Activated T-helper 1 cell treated with anti-CD3 and anti-CD28 coated beads, Interleukin-12 subunit alpha, Interleukin-12 subunit beta, Interleukin-2, Interleukin-4 antibody, amounts not matched to agents 30 ng/mL and 10 ng/mL and 1 ng/mL, durations not matched to agents 14 hours and 24 hours and 36 hours (primary cell): ENCODE data around the gene FPGS. TPM values are rescaled to one million over a fixed set of nuclear protein-coding genes. Genes with fewer than 3 reads are reported as not detected.
A peak's percentile ranks its signal among the peaks of the same experiment; 100 is the strongest.
"Not testable (repeated sequence)": the region's sequence is repeated elsewhere in the genome, so short reads cannot be mapped to it uniquely, and the experiment has no call there.

ENCODE experiments used
- DNase-seq: peaks from one replicate; pipeline ENCODE4 v3.0.0; 2021; ENCODE audit warnings: low spot score
- H3K27ac Mint-ChIP-seq: one replicate; pipeline ENCODE4 v1.8.0; 2021; ENCODE audit warnings: mild to moderate bottlenecking, mixed read lengths
- H3K27me3 Mint-ChIP-seq: one replicate; pipeline ENCODE4 v1.8.0; 2022; ENCODE audit warnings: mild to moderate bottlenecking, moderate library complexity, mixed read lengths; ENCODE audit not compliant: insufficient read depth
- H3K36me3 Mint-ChIP-seq: one replicate; pipeline ENCODE4 v1.8.0; 2021; ENCODE audit warnings: low read depth, mixed read lengths
- H3K4me1 Mint-ChIP-seq: one replicate; pipeline ENCODE4 v1.8.0; 2021; ENCODE audit warnings: low read depth, mixed read lengths
- H3K4me3 Mint-ChIP-seq: one replicate; pipeline ENCODE4 v1.8.0; 2021; ENCODE audit warnings: mild to moderate bottlenecking, moderate library complexity, mixed read lengths
- H3K9me3 Mint-ChIP-seq: one replicate; pipeline ENCODE4 v1.8.0; 2021; ENCODE audit warnings: mixed read lengths
- intact Hi-C: fragments of 100-400 bp; cut with micrococcal nuclease; formaldehyde crosslinking; loops from one replicate; pipeline ENCODE4 v1.15.1; 2024
- total RNA-seq: library from RNA; stranded (reverse); gene quantifications from 2 replicates; pipeline ENCODE4 v1.2.3, GENCODE V29; 2022

Gene FPGS
- total RNA-seq, 1 donor from 2014 or later: 130 TPM

- H3K4me1 Mint-ChIP-seq: peaks cover 5% of the 10 kb centered on the region
- no peaks in the 10 kb centered on the region for H3K27me3 Mint-ChIP-seq
- H3K4me3 Mint-ChIP-seq: no peak overlapping the region
Observed at GRCh38 chr9:127832248-127832647, 29.6 kb downstream of the FPGS start.

GRCh38 chr9:127833555-127833954 lies 30.9 kb downstream of the FPGS start:
- Mint-ChIP-seq H3K4me3 (no peak overlapping the region), H3K27me3 (no peaks in the 10 kb centered on the region), H3K27ac (no peak overlapping the region), H3K36me3 (peaks cover 1% of the 10 kb centered on the region), H3K9me3 (no peaks in the 10 kb centered on the region), H3K4me1 (peaks cover 5% of the 10 kb centered on the region)
- intact Hi-C loops: no loop called here
- DNase-seq: no peak

More at GRCh38 chr9:127832248-127832647, 29.6 kb downstream of the FPGS start:
- H3K36me3 Mint-ChIP-seq: peaks cover 1% of the 10 kb centered on the region
- H3K27ac Mint-ChIP-seq: peak overlapping the region; percentile 67
- no peak for DNase-seq
- intact Hi-C loops: no loop called here
- H3K9me3 Mint-ChIP-seq: no peaks in the 10 kb centered on the region

GRCh38 chr9:127835991-127836516 lies 33.4 kb downstream of the FPGS start:
- Mint-ChIP-seq H3K9me3 (no peaks in the 10 kb centered on the region), H3K27ac (no peak overlapping the region), H3K27me3 (no peaks in the 10 kb centered on the region), H3K4me3 (no peak overlapping the region), H3K4me1 (peaks cover 5% of the 10 kb centered on the region), H3K36me3 (no peaks in the 10 kb centered on the region)
- no peak for DNase-seq
- intact Hi-C loops: no loop called here

- intact Hi-C loops, H3K4me3 Mint-ChIP-seq, H3K4me1 Mint-ChIP-seq, DNase-seq, H3K27me3 Mint-ChIP-seq, H3K27ac Mint-ChIP-seq, H3K9me3 Mint-ChIP-seq, H3K36me3 Mint-ChIP-seq: not testable (repeated sequence)
Observed at GRCh38 chr9:127836561-127836960, 33.9 kb downstream of the FPGS start.

- Mint-ChIP-seq H3K9me3 (no peaks in the 10 kb centered on the region), H3K4me3 (no peak overlapping the region), H3K36me3 (peaks cover 1% of the 10 kb centered on the region), H3K27me3 (no peaks in the 10 kb centered on the region), H3K4me1 (peaks cover 3% of the 10 kb centered on the region), H3K27ac (no peak overlapping the region)
- no peak for DNase-seq
- intact Hi-C loops: no loop called here
Observed at GRCh38 chr9:127837346-127837745, 34.7 kb downstream of the FPGS start.

- Mint-ChIP-seq H3K9me3 (no peaks in the 10 kb centered on the region), H3K4me1 (no peaks in the 10 kb centered on the region), H3K27me3 (no peaks in the 10 kb centered on the region), H3K27ac (no peak overlapping the region), H3K4me3 (no peak overlapping the region), H3K36me3 (peaks cover 1% of the 10 kb centered on the region)
- intact Hi-C loops: no loop called here
- DNase-seq: no peak
Observed at GRCh38 chr9:127838375-127839078, 35.8 kb downstream of the FPGS start.

- no peak overlapping the region for H3K27ac Mint-ChIP-seq
- H3K4me1 Mint-ChIP-seq: no peaks in the 10 kb centered on the region
- no peaks in the 10 kb centered on the region for H3K27me3 Mint-ChIP-seq
- H3K9me3 Mint-ChIP-seq: no peaks in the 10 kb centered on the region
- peaks cover 1% of the 10 kb centered on the region for H3K36me3 Mint-ChIP-seq
- intact Hi-C loops: no loop called here
- no peak overlapping the region for H3K4me3 Mint-ChIP-seq
- DNase-seq: no peak
Observed at GRCh38 chr9:127841087-127841835, 38.6 kb downstream of the FPGS start.

GRCh38 chr9:127844821-127845359 lies 42.2 kb downstream of the FPGS start:
- Mint-ChIP-seq H3K4me3 (no peak overlapping the region), H3K27me3 (no peaks in the 10 kb centered on the region), H3K4me1 (no peaks in the 10 kb centered on the region), H3K36me3 (peaks cover 11% of the 10 kb centered on the region), H3K27ac (no peak overlapping the region), H3K9me3 (peaks cover 12% of the 10 kb centered on the region)
- intact Hi-C loops: no loop called here
- no peak for DNase-seq

GRCh38 chr9:127845619-127846018 lies 42.9 kb downstream of the FPGS start:
- H3K27ac Mint-ChIP-seq, H3K4me3 Mint-ChIP-seq, DNase-seq, H3K4me1 Mint-ChIP-seq, H3K27me3 Mint-ChIP-seq, intact Hi-C loops: not testable (repeated sequence)
- peaks cover 12% of the 10 kb centered on the region for H3K9me3 Mint-ChIP-seq
- peaks cover 14% of the 10 kb centered on the region for H3K36me3 Mint-ChIP-seq

GRCh38 chr9:127846443-127847177 lies 43.9 kb downstream of the FPGS start:
- H3K4me3 Mint-ChIP-seq: no peak overlapping the region
- peaks cover 14% of the 10 kb centered on the region for H3K36me3 Mint-ChIP-seq
- peaks cover 12% of the 10 kb centered on the region for H3K9me3 Mint-ChIP-seq
- H3K4me1 Mint-ChIP-seq: peaks cover 3% of the 10 kb centered on the region
- H3K27me3 Mint-ChIP-seq: no peaks in the 10 kb centered on the region
- DNase-seq: no peak
- H3K27ac Mint-ChIP-seq: no peak overlapping the region
- intact Hi-C loops: no loop called here

GRCh38 chr9:127847178-127847510 lies 44.5 kb downstream of the FPGS start:
- Mint-ChIP-seq H3K4me3 (no peak overlapping the region), H3K9me3 (peaks cover 15% of the 10 kb centered on the region), H3K36me3 (peaks cover 17% of the 10 kb centered on the region), H3K27ac (no peak overlapping the region), H3K4me1 (peaks cover 8% of the 10 kb centered on the region), H3K27me3 (no peaks in the 10 kb centered on the region)
- intact Hi-C loops: no loop called here
- DNase-seq: no peak

GRCh38 chr9:127847833-127848755 lies 45.4 kb downstream of the FPGS start:
- H3K4me1 Mint-ChIP-seq: peaks cover 18% of the 10 kb centered on the region
- peaks cover 19% of the 10 kb centered on the region for H3K36me3 Mint-ChIP-seq
- no peak for DNase-seq
- no peak overlapping the region for H3K27ac Mint-ChIP-seq
- no peaks in the 10 kb centered on the region for H3K27me3 Mint-ChIP-seq
- intact Hi-C loops: no loop called here
- peaks cover 17% of the 10 kb centered on the region for H3K9me3 Mint-ChIP-seq
- H3K4me3 Mint-ChIP-seq: no peak overlapping the region
